ENCODE results near the gene CDC42.

DNA sequence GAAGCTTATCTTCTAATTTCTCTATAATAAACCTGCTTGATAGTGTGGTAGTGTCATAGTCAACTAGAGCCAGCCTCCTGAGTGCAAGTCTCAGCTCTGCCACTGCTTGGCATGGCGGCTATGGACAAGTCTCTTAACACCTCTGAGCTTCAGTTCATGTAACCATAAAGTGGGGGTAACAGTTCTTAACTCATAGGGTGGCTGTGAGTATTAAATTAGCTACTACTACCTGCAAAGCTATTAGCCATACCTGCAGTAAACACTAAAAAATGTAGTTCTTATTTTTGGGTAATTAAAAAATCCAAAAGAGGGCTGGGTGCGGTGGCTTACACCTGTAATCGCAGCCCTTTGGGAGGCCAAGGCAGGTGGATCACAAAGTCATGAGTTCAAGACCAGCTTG is 2.2 kb upstream of the CDC42 start:
- TF ChIP-seq, protein P1, sequence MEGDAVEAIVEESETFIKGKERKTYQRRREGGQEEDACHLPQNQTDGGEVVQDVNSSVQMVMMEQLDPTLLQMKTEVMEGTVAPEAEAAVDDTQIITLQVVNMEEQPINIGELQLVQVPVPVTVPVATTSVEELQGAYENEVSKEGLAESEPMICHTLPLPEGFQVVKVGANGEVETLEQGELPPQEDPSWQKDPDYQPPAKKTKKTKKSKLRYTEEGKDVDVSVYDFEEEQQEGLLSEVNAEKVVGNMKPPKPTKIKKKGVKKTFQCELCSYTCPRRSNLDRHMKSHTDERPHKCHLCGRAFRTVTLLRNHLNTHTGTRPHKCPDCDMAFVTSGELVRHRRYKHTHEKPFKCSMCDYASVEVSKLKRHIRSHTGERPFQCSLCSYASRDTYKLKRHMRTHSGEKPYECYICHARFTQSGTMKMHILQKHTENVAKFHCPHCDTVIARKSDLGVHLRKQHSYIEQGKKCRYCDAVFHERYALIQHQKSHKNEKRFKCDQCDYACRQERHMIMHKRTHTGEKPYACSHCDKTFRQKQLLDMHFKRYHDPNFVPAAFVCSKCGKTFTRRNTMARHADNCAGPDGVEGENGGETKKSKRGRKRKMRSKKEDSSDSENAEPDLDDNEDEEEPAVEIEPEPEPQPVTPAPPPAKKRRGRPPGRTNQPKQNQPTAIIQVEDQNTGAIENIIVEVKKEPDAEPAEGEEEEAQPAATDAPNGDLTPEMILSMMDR (IDR thresholded peaks at IDR 0.05; ENCODE audit: insufficient read depth, low read depth, low read length), result no peak
- TF ChIP-seq EZH2 (IDR thresholded peaks at IDR 0.05; ENCODE audit: insufficient read depth, low read length), result no peak

Data from astrocyte (in vitro differentiated cells and primary cell).